Activated T-cell treated with anti-CD3 and anti-CD28 coated beads, Interleukin-2, amount 50 U/mL, for 24 hours (primary cell): ENCODE data around the gene CNTNAP2.

Source experiments
- DNase-seq: peaks from one replicate; pipeline ENCODE4 v3.0.0-alpha.2; 2020
- H3K27ac Mint-ChIP-seq: 2 replicates; pipeline ENCODE4 v1.8.0; 2020; ENCODE audit warnings: mild to moderate bottlenecking, mixed read lengths
- H3K27me3 Mint-ChIP-seq: 2 replicates; pipeline ENCODE4 v1.8.0; 2020; ENCODE audit warnings: mixed read lengths
- H3K36me3 Mint-ChIP-seq: 2 replicates; pipeline ENCODE4 v1.8.0; 2020; ENCODE audit warnings: low read depth, mixed read lengths
- H3K4me1 Mint-ChIP-seq: 2 replicates; pipeline ENCODE4 v1.8.0; 2020; ENCODE audit warnings: low read depth, mixed read lengths
- H3K4me3 Mint-ChIP-seq: 2 replicates; pipeline ENCODE4 v1.8.0; 2020; ENCODE audit warnings: mild to moderate bottlenecking, moderate library complexity, mixed read lengths
- H3K9me3 Mint-ChIP-seq: 2 replicates; pipeline ENCODE4 v1.8.0; 2020; ENCODE audit warnings: mixed read lengths

Gene CNTNAP2

DNA sequence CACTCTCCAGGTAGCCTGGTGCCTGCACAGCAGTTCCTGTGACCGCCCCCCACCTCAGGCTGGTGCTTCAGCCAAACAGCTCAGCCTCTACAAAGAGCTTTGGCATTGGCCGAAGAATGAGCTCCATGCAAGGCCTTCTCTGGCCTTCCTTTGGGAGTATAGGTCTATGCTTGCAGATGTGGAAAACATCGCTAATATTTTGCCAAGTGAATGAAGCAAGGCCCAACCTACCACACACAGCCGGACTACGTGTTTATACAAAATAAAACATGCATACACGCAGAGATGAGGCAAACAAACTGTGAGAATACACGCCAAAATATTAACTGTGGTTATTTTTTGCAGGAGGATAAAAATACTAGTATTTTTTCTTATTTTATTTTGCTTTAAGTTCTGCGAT lies 2057.8 kb downstream of the CNTNAP2 start:
- no peak for DNase-seq
- H3K27me3 Mint-ChIP-seq, result no peaks in the 10 kb centered on the region
- H3K27ac Mint-ChIP-seq, result no peak overlapping the region
- no peak overlapping the region for H3K4me3 Mint-ChIP-seq
- no peaks in the 10 kb centered on the region for H3K9me3 Mint-ChIP-seq
- no peaks in the 10 kb centered on the region for H3K36me3 Mint-ChIP-seq
- H3K4me1 Mint-ChIP-seq, result no peaks in the 10 kb centered on the region

DNA sequence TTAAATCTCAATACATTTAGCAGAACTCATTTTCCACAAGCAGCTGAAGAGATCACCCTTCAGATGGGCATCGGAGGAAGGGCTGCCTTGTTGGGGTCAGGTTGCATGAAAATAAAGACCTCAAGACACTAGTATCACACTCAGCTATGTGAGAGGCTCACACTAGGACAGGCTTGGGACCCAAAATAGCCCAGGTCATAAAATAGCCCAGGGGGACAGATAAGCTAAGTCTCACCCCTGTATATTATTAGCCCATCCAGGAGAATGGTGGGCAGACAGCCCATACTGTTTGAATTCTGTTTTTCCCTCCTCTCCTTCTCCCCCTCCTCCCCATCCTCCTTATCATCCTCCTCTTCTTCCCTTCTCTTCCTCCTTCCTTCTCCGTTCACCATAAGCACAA lies 2058.9 kb downstream of the CNTNAP2 start:
- H3K27me3 Mint-ChIP-seq, result no peaks in the 10 kb centered on the region
- DNase-seq, result no peak
- H3K4me3 Mint-ChIP-seq, result no peak overlapping the region
- no peaks in the 10 kb centered on the region for H3K36me3 Mint-ChIP-seq
- no peaks in the 10 kb centered on the region for H3K4me1 Mint-ChIP-seq
- no peak overlapping the region for H3K27ac Mint-ChIP-seq
- no peaks in the 10 kb centered on the region for H3K9me3 Mint-ChIP-seq

DNA sequence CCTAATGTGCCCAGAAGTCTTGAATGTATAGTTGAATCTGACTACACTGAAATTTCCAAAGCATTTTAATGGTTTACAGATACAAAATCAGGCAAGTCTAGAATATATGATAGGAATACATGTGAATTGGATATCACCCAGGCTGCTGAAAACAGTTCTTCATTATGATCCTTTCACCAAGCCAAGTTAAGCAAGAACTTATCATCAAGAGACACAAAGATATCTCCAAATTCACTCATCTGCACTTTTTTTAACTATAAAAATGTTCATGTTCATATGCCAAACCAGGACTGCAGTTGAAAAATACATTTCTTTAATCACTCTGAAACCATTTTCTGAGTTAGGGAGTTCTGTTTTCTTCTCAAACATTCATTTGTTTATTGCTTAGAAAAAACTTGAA lies 2061.4 kb downstream of the CNTNAP2 start:
- H3K27me3 Mint-ChIP-seq, result peaks cover 1% of the 10 kb centered on the region
- H3K4me3 Mint-ChIP-seq, result no peak overlapping the region
- H3K9me3 Mint-ChIP-seq, result no peaks in the 10 kb centered on the region
- no peak overlapping the region for H3K27ac Mint-ChIP-seq
- no peaks in the 10 kb centered on the region for H3K4me1 Mint-ChIP-seq
- no peaks in the 10 kb centered on the region for H3K36me3 Mint-ChIP-seq
- no peak for DNase-seq

DNA sequence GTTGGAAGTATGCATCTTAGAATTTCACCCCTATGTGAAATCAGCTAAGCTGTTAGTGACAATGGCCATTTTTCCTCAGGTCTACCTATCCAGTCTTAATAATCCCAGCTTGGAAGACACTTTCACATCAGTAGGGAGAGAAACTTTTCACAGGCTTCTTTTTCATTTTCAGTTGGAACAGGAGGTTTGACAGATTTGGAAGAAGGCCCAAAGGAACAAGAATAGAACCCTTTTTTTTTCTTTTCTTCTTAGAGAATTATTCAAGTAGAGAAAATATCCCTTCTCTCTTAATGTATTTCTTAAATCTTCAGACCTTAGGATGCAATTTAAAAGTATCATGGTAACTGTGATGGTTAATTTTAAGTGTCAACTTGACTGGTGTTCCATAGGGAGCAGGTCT lies 2063.5 kb downstream of the CNTNAP2 start:
- Mint-ChIP-seq H3K36me3 (no peaks in the 10 kb centered on the region), H3K9me3 (no peaks in the 10 kb centered on the region), H3K4me1 (no peaks in the 10 kb centered on the region), H3K27ac (no peak overlapping the region), H3K27me3 (peaks cover 3% of the 10 kb centered on the region), H3K4me3 (no peak overlapping the region)
- no peak for DNase-seq

DNA sequence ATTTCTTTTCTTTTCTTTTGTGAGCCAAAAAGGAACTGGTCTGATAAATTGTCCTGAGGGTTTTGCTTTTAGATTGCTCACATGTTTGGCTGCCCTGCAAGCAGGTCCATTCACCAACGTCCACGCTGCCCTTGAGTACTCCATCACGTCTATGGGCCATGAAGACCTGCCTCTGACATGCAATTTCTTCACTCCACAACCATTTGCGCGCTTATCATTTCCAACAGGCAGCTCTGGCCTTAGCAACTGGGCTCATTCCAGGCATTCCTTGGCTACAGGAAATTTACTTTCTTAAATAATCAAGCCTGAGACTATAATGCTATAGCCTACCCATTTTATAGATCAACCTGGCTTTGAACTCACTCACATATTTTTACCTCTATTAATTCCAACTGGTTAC lies 2065.7 kb downstream of the CNTNAP2 start:
- no peak overlapping the region for H3K27ac Mint-ChIP-seq
- no peaks in the 10 kb centered on the region for H3K4me1 Mint-ChIP-seq
- no peak for DNase-seq
- no peak overlapping the region for H3K4me3 Mint-ChIP-seq
- no peaks in the 10 kb centered on the region for H3K36me3 Mint-ChIP-seq
- H3K27me3 Mint-ChIP-seq, result peaks cover 3% of the 10 kb centered on the region
- H3K9me3 Mint-ChIP-seq, result no peaks in the 10 kb centered on the region

DNA sequence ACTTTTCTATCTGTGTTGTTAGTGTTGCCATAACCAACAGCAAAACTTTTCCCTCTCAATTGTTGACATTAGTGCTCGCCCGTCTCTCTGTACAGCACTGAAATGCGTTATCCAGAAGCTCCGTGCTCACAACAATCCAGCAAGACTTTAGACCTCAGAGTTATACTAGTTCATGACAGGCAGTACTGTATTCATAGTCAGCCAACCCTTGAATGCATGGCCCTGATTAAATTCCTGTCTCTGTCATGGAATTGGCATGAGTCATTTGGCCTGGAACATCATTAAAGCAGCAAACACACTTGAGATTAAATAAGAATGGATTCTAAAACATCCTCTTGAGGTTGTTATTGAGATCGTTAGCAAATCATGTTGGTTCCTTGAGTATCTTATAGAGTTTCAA lies 2068.4 kb downstream of the CNTNAP2 start:
- DNase-seq, result no peak
- H3K9me3 Mint-ChIP-seq, result no peaks in the 10 kb centered on the region
- H3K4me3 Mint-ChIP-seq, result no peak overlapping the region
- no peak overlapping the region for H3K27ac Mint-ChIP-seq
- H3K4me1 Mint-ChIP-seq, result no peaks in the 10 kb centered on the region
- H3K36me3 Mint-ChIP-seq, result no peaks in the 10 kb centered on the region
- peaks cover 3% of the 10 kb centered on the region for H3K27me3 Mint-ChIP-seq

DNA sequence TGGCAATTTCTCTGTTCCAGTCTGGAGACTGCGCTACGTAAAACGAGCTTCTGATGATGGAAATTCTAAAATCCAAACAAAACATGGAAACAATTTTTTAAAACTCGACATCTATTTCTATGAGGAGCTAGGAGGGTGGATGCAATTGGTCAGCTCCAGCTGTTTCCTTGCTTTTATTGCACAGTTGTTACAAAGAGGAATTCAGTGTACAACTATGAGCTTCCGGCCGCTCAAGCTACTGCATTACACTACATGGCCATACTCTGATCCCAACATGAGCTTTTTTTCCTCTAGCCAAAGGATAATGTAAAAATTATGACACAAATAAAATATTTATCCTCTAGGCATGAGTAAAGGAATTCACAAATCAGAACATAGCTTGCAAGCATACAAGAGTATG lies 2070.9 kb downstream of the CNTNAP2 start:
- peaks cover 3% of the 10 kb centered on the region for H3K27me3 Mint-ChIP-seq
- DNase-seq, result no peak
- H3K9me3 Mint-ChIP-seq, result no peaks in the 10 kb centered on the region
- H3K4me3 Mint-ChIP-seq, result no peak overlapping the region
- H3K36me3 Mint-ChIP-seq, result no peaks in the 10 kb centered on the region
- no peak overlapping the region for H3K27ac Mint-ChIP-seq
- no peaks in the 10 kb centered on the region for H3K4me1 Mint-ChIP-seq

DNA sequence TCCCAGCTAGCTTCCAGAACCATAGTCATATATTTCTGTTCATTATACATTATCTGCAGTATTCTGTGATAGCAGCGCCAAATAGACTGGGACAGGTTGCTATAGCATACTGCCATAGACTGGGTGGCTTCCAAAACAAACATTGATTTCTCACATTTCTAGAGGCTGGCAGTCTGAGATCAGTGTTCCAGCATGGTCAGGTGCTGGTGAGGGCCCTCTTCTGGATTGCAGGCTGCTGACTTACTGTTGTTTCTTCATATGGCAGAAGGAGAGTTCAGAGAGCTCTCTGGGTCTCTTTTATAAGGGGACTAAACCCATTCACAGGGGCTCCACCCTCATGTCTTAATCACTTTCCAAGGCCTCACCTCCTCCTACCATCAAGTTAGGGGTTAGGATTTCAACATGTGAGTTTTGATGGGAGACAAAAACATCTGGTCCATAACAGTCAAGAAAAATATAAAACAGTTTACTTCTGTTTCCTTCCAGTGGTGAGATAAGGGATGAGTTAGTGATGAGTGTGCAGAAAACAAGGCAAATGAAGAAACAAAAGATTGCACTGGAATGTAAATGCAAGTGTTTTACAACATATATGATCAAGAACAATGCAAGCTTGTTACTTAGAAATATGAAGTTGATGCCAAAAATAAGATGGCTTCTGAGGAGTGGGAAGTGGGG lies 2074.9 kb downstream of the CNTNAP2 start:
- Mint-ChIP-seq H3K27me3 (peaks cover 2% of the 10 kb centered on the region), H3K4me3 (no peak overlapping the region)

DNA sequence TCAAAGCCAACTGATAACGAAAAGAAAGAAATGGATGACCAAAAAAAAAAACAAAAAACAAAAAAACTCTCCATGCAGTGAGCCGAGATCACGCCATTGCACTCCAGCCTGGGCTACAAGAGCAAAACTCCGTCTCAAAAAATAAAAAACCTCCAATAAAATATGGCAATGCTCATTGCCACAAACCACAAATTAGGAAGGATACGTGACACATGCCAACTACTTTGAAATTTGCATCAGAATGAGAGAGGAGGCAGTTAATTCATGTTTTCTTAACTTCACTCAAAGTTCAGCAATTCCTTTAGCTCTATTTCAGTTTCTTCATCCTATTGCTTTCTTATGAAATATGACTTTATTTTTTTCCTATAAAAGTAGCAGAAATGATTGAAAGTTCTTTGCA lies 2075.9 kb downstream of the CNTNAP2 start:
- no peaks in the 10 kb centered on the region for H3K9me3 Mint-ChIP-seq
- H3K27ac Mint-ChIP-seq, result no peak overlapping the region
- no peak overlapping the region for H3K4me3 Mint-ChIP-seq
- peaks cover 2% of the 10 kb centered on the region for H3K27me3 Mint-ChIP-seq
- no peaks in the 10 kb centered on the region for H3K36me3 Mint-ChIP-seq
- no peaks in the 10 kb centered on the region for H3K4me1 Mint-ChIP-seq
- no peak for DNase-seq

More for the DNA sequence above, 2074.9 kb downstream of the CNTNAP2 start:
- H3K4me1 Mint-ChIP-seq, result no peaks in the 10 kb centered on the region
- no peak overlapping the region for H3K27ac Mint-ChIP-seq
- no peak for DNase-seq
- H3K9me3 Mint-ChIP-seq, result no peaks in the 10 kb centered on the region
- H3K36me3 Mint-ChIP-seq, result no peaks in the 10 kb centered on the region

DNA sequence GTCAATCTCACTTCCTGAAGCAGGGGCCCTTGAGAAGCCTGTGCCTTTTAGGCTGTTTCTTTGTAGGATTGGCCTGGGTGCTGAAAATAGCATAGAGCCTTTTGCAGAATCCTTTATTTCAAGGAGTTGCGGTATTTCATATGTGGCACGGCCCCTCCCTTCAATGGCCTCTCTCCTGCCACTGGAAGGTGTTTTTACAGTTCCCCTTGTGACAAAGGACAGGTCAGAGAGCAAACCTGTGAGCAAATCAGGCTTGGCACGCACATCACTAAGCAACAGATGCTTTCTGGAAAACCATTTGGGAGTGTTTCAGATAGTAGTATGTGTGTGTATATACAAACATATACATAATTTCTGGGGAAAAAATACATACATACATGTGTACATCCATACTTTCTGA lies 2085.4 kb downstream of the CNTNAP2 start:
- peaks cover 10% of the 10 kb centered on the region for H3K27me3 Mint-ChIP-seq
- no peak overlapping the region for H3K27ac Mint-ChIP-seq
- no peaks in the 10 kb centered on the region for H3K4me1 Mint-ChIP-seq
- DNase-seq, result no peak
- no peak overlapping the region for H3K4me3 Mint-ChIP-seq
- H3K9me3 Mint-ChIP-seq, result no peaks in the 10 kb centered on the region
- no peaks in the 10 kb centered on the region for H3K36me3 Mint-ChIP-seq

DNA sequence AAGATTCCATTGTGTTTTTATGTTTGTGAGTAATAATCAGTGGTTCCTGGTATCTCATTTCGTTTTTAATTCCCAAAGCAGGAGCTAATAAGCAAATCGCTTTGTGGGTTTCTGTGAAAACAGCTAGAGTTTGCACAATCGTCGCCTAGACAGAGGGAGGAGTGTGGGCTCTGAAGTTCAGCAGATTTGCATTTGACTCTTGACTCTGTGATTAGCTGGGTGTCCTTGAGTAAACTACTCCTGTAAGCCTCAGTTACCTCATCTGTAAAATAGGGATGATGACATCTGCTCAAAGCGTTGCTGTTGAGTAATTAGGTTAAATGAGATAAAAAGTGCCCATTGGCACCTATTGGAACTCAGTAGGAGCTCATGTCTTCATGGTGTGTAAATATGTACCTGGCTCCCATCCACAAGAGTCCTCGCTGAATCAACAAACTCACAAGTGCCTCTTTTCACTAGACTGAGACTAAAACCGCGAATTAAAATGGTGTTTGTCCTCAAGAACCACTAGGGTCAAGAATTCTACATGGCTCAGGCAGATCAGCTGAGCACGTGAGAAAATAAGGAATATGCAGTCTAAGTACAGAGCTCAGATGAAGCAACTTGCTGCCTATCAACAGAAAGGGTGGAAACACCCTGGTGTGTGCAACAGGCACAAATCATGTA lies 2088.2 kb downstream of the CNTNAP2 start:
- Mint-ChIP-seq H3K27me3 (peaks cover 16% of the 10 kb centered on the region), H3K4me3 (no peak overlapping the region), H3K9me3 (no peaks in the 10 kb centered on the region), H3K36me3 (no peaks in the 10 kb centered on the region), H3K27ac (no peak overlapping the region), H3K4me1 (no peaks in the 10 kb centered on the region)
- DNase-seq, result no peak

DNA sequence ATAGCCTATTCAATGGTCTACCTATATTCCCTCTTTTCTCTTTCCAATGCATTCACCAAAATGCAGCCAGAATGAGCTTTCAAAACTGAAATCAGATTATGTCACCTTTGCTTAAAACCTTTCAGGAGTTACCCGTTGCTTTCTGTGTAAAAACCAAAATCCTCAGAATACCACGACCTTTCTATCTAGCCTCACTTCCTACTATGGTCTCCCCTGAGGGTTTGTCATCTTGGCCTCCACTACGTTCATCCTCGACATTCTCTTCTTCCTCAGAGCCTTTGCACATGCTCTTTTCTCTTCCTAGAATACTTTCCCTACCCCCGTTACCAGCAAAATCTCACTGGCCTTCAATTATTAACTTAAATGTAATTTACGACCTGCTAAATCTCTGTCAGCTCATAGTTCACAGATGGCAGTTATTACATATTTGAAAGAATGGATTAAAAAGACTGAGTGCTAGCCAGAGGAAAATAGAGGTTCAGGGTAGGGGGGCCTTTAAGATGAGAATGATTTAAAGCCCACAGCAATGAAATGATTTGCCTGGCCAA lies 2093.1 kb downstream of the CNTNAP2 start:
- DNase-seq, result no peak
- H3K27me3 Mint-ChIP-seq, result peaks cover 21% of the 10 kb centered on the region
- no peak overlapping the region for H3K4me3 Mint-ChIP-seq
- H3K27ac Mint-ChIP-seq, result no peak overlapping the region
- no peaks in the 10 kb centered on the region for H3K36me3 Mint-ChIP-seq
- H3K4me1 Mint-ChIP-seq, result no peaks in the 10 kb centered on the region
- no peaks in the 10 kb centered on the region for H3K9me3 Mint-ChIP-seq

DNA sequence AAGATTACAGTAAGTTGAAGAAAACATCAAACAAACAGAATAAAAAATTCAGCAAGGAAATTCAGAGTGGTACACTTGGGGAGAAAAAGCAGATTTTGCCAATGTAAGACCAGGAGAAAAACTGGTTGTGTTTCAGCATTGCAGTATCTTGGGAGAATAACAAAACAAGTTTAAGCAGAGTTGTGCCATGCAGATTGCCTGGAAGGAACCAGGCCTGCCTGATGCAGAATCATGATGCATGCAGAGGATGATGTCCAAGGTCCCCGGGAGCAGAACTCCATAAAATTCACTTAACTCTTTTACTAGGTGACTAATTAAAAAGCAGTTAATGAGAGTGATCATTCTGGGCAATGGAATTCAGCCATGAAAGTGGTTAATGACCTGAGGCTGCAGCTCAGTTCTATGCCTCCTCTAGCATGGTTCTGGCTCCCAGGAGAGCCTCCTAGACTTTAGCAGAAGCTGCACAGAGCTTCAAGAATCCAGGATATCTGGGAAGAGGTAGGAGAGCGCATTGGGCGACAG lies 2094.3 kb downstream of the CNTNAP2 start:
- Mint-ChIP-seq H3K36me3 (no peaks in the 10 kb centered on the region), H3K9me3 (no peaks in the 10 kb centered on the region), H3K4me3 (no peak overlapping the region), H3K4me1 (no peaks in the 10 kb centered on the region), H3K27ac (no peak overlapping the region), H3K27me3 (peaks cover 21% of the 10 kb centered on the region)
- no peak for DNase-seq

DNA sequence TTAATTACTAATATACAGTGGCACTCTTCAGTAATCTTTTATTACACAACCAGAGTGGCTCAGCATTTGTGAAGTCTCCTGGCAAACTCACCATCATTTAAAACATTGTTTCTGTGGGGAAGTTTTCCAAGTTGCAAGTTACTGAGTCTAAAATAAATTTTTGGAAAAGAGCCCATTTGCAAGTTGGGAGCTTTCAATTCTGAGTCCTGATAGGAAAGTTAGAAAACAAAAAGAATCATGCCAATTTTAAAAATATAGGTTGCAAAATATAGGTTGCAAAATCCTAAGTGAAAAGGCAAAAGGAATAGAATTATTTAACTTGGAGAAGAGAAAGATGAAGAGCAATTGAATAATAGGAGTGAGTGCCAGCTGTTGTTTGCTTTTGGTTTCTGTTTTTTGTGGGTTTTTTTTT lies 2095.1 kb downstream of the CNTNAP2 start:
- H3K27me3 Mint-ChIP-seq, result peaks cover 17% of the 10 kb centered on the region
- no peaks in the 10 kb centered on the region for H3K4me1 Mint-ChIP-seq
- H3K4me3 Mint-ChIP-seq, result no peak overlapping the region
- no peak for DNase-seq
- peaks cover 2% of the 10 kb centered on the region for H3K9me3 Mint-ChIP-seq
- H3K27ac Mint-ChIP-seq, result no peak overlapping the region
- H3K36me3 Mint-ChIP-seq, result no peaks in the 10 kb centered on the region

DNA sequence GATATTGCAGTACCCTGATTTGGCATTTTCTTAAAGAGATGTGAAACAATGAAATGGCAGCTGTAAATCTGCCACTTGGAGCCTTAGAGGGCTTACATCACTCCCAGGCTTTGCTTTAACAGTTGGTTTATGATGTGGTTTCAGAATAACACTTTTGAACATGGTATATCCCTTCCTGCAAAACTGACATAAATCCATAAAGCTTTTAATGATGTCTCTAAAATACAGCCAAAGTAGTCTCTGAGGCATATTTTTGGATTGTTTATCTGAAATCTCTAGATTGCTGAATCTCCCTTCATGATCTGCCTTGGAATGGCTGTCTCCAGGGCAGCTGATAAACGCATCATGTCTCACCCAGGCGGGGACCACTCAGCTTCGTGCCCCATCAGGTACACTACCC lies 2096.1 kb downstream of the CNTNAP2 start:
- DNase-seq, result no peak

More for the DNA sequence above, 2096.1 kb downstream of the CNTNAP2 start:
- H3K4me1 Mint-ChIP-seq, result no peaks in the 10 kb centered on the region
- H3K27ac Mint-ChIP-seq, result no peak overlapping the region
- H3K9me3 Mint-ChIP-seq, result peaks cover 4% of the 10 kb centered on the region
- peaks cover 9% of the 10 kb centered on the region for H3K27me3 Mint-ChIP-seq
- H3K4me3 Mint-ChIP-seq, result no peak overlapping the region
- no peaks in the 10 kb centered on the region for H3K36me3 Mint-ChIP-seq
